B cell (primary cell): ENCODE data around the gene CYB5D1.

Source experiments
- CTCF ChIP-seq: fragments of 200-600 bp; IDR thresholded peaks from one replicate; pipeline ENCODE4 v1.8.0; 2022; ENCODE audit warnings: antibody characterized with exemption, mild to moderate bottlenecking
- EZH2 ChIP-seq: IDR thresholded peaks from 2 replicates; pipeline ENCODE4 v1.6.1; 2012; ENCODE audit warnings: borderline replicate concordance, low read depth, mild to moderate bottlenecking, moderate library complexity, low read length; ENCODE audit not compliant: insufficient read depth, poor library complexity, severe bottlenecking

- TF ChIP-seq CTCF = no peak
- TF ChIP-seq EZH2 = no peak
These were observed 4.1 kb upstream of the CYB5D1 start for GRCh38 chr17:7853691-7854038.
